WTC11 (cell line): ENCODE data around the gene TCF12. TPM values are rescaled to one million over a fixed set of nuclear protein-coding genes. Genes with fewer than 3 reads are reported as not detected.

ENCODE experiments used
- ATAC-seq: fragments of 200-7000 bp; cut with Tn5 transposase; 2 replicates; pipeline ENCODE4 v1.10.0; 2021; ENCODE audit warnings: mild to moderate bottlenecking, moderate library complexity
- CTCF ChIA-PET: fragments of 300-600 bp; sonication (Branson Sonifier 250); formaldehyde crosslinking; loops from one replicate; lab custom pipeline; 2021; ENCODE audit warnings: antibody characterized with exemption; lab: Charles Lee
- POLR2A ChIA-PET: fragments of 350-600 bp; sonication (Branson Sonifier 250); formaldehyde crosslinking; loops from one replicate; lab custom pipeline; 2021; ENCODE audit warnings: antibody characterized with exemption; lab: Charles Lee
- DNase-seq: peaks from one replicate; pipeline ENCODE4 v3.0.0; 2021; ENCODE audit warnings: low spot score
- H3K27ac Mint-ChIP-seq: 2 replicates; pipeline ENCODE4 v1.8.0; 2021; ENCODE audit warnings: mixed read lengths
- H3K27me3 Mint-ChIP-seq: 2 replicates; pipeline ENCODE4 v1.8.0; 2021; ENCODE audit warnings: low read depth, mild to moderate bottlenecking, moderate library complexity, mixed read lengths
- H3K36me3 Mint-ChIP-seq: 2 replicates; pipeline ENCODE4 v1.8.0; 2021; ENCODE audit warnings: mixed read lengths
- H3K4me1 Mint-ChIP-seq: 2 replicates; pipeline ENCODE4 v1.8.0; 2022; ENCODE audit warnings: mixed read lengths
- H3K4me3 Mint-ChIP-seq: 2 replicates; pipeline ENCODE4 v1.8.0; 2021; ENCODE audit warnings: mild to moderate bottlenecking, moderate library complexity, mixed read lengths
- H3K9me3 Mint-ChIP-seq: 2 replicates; pipeline ENCODE4 v1.8.0; 2021; ENCODE audit warnings: mixed read lengths
- ARID4B ChIP-seq: sonication (generic); formaldehyde crosslinking; IDR thresholded peaks from 2 replicates; pipeline ENCODE4 v1.8.0; 2023; ENCODE audit warnings: missing genetic modification reagents, mild to moderate bottlenecking, borderline replicate concordance
- ATF2 ChIP-seq: sonication (generic); formaldehyde crosslinking; IDR thresholded peaks from 2 replicates; pipeline ENCODE4 v1.8.1; 2022; ENCODE audit warnings: low read depth, missing genetic modification reagents, borderline replicate concordance
- E2F4 ChIP-seq: sonication (generic); formaldehyde crosslinking; IDR thresholded peaks from 2 replicates; pipeline ENCODE4 v1.8.1; 2022; ENCODE audit warnings: low read depth, mild to moderate bottlenecking, moderate library complexity, missing genetic modification reagents, borderline replicate concordance
- E2F5 ChIP-seq: sonication (generic); formaldehyde crosslinking; IDR thresholded peaks from 2 replicates; pipeline ENCODE4 v1.8.1; 2022; ENCODE audit warnings: mild to moderate bottlenecking, moderate library complexity, missing genetic modification reagents
- EMX1 ChIP-seq: fragments of 250-450 bp; sonication (Bioruptor Pico); IDR thresholded peaks from 2 replicates; pipeline ENCODE4 v1.8.0; 2021; ENCODE audit warnings: mild to moderate bottlenecking
- ESRRA ChIP-seq: sonication (generic); formaldehyde crosslinking; IDR thresholded peaks from 2 replicates; pipeline ENCODE4 v1.8.1; 2022; ENCODE audit warnings: mild to moderate bottlenecking, missing genetic modification reagents, borderline replicate concordance
- ETV6 ChIP-seq: sonication (generic); formaldehyde crosslinking; IDR thresholded peaks from 2 replicates; pipeline ENCODE4 v1.8.1; 2022; ENCODE audit warnings: mild to moderate bottlenecking, missing genetic modification reagents
- FOXP1 ChIP-seq: sonication (generic); formaldehyde crosslinking; IDR thresholded peaks from 2 replicates; pipeline ENCODE4 v1.8.0; 2022; ENCODE audit warnings: missing genetic modification reagents, mild to moderate bottlenecking, moderate library complexity, borderline replicate concordance
- FOXP4 ChIP-seq: sonication (generic); formaldehyde crosslinking; IDR thresholded peaks from 2 replicates; pipeline ENCODE4 v1.8.0; 2022; ENCODE audit warnings: mild to moderate bottlenecking, missing genetic modification reagents
- MXD4 ChIP-seq: fragments of 250-450 bp; sonication (Bioruptor Pico); IDR thresholded peaks from 2 replicates; pipeline ENCODE4 v1.8.0; 2021; ENCODE audit warnings: mild to moderate bottlenecking, moderate library complexity, borderline replicate concordance
- NFATC4 ChIP-seq: fragments of 250-450 bp; sonication (Bioruptor Pico); IDR thresholded peaks from 2 replicates; pipeline ENCODE4 v1.9.0; 2021; ENCODE audit warnings: mild to moderate bottlenecking
- NFE2L1 ChIP-seq: sonication (generic); formaldehyde crosslinking; IDR thresholded peaks from 2 replicates; pipeline ENCODE4 v1.8.1; 2023; ENCODE audit warnings: missing genetic modification reagents
- NR2C2 ChIP-seq: sonication (generic); formaldehyde crosslinking; IDR thresholded peaks from 2 replicates; pipeline ENCODE4 v1.8.0; 2022; ENCODE audit warnings: mild to moderate bottlenecking, missing genetic modification reagents
- PREB ChIP-seq: sonication (generic); formaldehyde crosslinking; IDR thresholded peaks from 2 replicates; pipeline ENCODE4 v1.8.1; 2022; ENCODE audit warnings: mild to moderate bottlenecking, missing genetic modification reagents, moderate library complexity, borderline replicate concordance
- SMAD3 ChIP-seq: sonication (generic); formaldehyde crosslinking; IDR thresholded peaks from 2 replicates; pipeline ENCODE4 v1.8.0; 2022; ENCODE audit warnings: missing genetic modification reagents, mild to moderate bottlenecking, borderline replicate concordance
- SP1 ChIP-seq: sonication (generic); formaldehyde crosslinking; conservative IDR thresholded peaks from 2 replicates; pipeline ENCODE4 v1.8.1; 2022; ENCODE audit warnings: missing genetic modification reagents
- ZNF219 ChIP-seq: sonication (generic); formaldehyde crosslinking; IDR thresholded peaks from 2 replicates; pipeline ENCODE4 v1.8.0; 2023; ENCODE audit warnings: missing genetic modification reagents, mild to moderate bottlenecking, borderline replicate concordance
- ZNF423 ChIP-seq: fragments of 250-450 bp; sonication (Bioruptor Pico); IDR thresholded peaks from 2 replicates; pipeline ENCODE4 v2.1.2; 2022; ENCODE audit warnings: mild to moderate bottlenecking, moderate library complexity
- total RNA-seq: library from RNA; stranded (reverse); gene quantifications from 3 replicates; pipeline ENCODE4 v1.2.3, GENCODE V29; 2021

The TCF12 gene
- total RNA-seq, 1 experiment from 2014 or later = 73.2 TPM

- TF ChIP-seq E2F4 (no peak), ARID4B (CRISPR knock-in tag) (no peak), MXD4 (CRISPR knock-in tag) (no peak)
Observed at GRCh38 chr15:56936929-56937328, 18.5 kb downstream of the TCF12 start (continued).

GRCh38 chr15:56939257-56939656 is 20.8 kb downstream of the TCF12 start:
- H3K9me3 Mint-ChIP-seq = peaks cover 20% of the 10 kb centered on the region
- peaks cover 49% of the 10 kb centered on the region for H3K4me1 Mint-ChIP-seq
- ATAC-seq (no peak), DNase-seq (no peak)
- no peak overlapping the region for H3K4me3 Mint-ChIP-seq
- peaks cover 22% of the 10 kb centered on the region for H3K36me3 Mint-ChIP-seq
- ChIA-PET POLR2A (interaction anchor here (0.9 kb wide), 1 partner anchor 19 kb away, joined by 3 read pairs; no protein-coding TSS in a partner anchor), CTCF (interaction anchor here (1.5 kb wide), 1 partner anchor 199 kb away, joined by 4 read pairs; no protein-coding TSS in a partner anchor)
- H3K27me3 Mint-ChIP-seq = no peaks in the 10 kb centered on the region
- TF ChIP-seq FOXP4 (CRISPR knock-in tag) (no peak), FOXP1 (CRISPR knock-in tag) (no peak), E2F5 (no peak), ETV6 (no peak), ATF2 (CRISPR knock-in tag) (no peak), ZNF219 (CRISPR knock-in tag) (no peak), NFE2L1 (CRISPR knock-in tag) (no peak), ESRRA (CRISPR knock-in tag) (no peak), NFATC4 (CRISPR knock-in tag) (no peak), SMAD3 (no peak), EMX1 (CRISPR knock-in tag) (no peak), ZNF423 (no peak), SP1 (CRISPR knock-in tag) (no peak), NR2C2 (CRISPR knock-in tag) (no peak), PREB (CRISPR knock-in tag) (no peak), E2F4 (no peak)
- H3K27ac Mint-ChIP-seq = no peak overlapping the region
